Fibroblast of villous mesenchyme (primary cell): ENCODE data around the gene P2RY8. TPM values are rescaled to one million over a fixed set of nuclear protein-coding genes. Genes with fewer than 3 reads are reported as not detected.

Experiments
- DNase-seq: peaks from one replicate; pipeline ENCODE4 v3.0.0-alpha.2; 2010; ENCODE audit warnings: low read depth
- H3K4me3 ChIP-seq: 2 replicates; pipeline ENCODE4 v1.5.1; 2011; ENCODE audit warnings: low read depth, mild to moderate bottlenecking, low read length
- total RNA-seq: library from RNA; depleted of rRNA; stranded (reverse); fragments of >200 nt; gene quantifications from 2 replicates; pipeline ENCODE4 v1.2.3, GENCODE V29; 2012
- TF ChIP-seq, protein P1 (sequence below): IDR thresholded peaks from 2 replicates; pipeline ENCODE4 v1.5.1; 2012; ENCODE audit warnings: low read depth, mild to moderate bottlenecking, low read length; ENCODE audit not compliant: insufficient read depth

Gene P2RY8
- total RNA-seq, 1 donor: not detected

DNA sequence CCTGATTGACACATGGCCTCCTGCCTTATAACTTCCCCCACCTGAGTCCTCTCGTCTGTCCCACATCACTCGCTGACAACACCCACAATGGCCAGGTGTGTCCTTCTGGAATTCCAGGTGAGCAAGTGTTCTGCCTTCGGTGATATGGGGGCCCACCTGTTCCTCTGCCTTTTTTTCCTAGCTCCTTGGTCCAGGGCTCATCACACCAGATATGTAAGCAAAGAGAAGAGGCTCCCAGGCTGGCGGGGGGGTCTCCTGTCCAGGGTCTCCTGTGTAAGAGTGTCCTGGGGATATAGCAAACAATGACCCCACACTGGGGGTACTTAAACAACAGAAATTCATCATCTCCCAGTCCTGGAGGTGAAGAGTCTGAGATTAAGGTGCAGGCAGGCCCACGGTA lies 25.2 kb downstream of the P2RY8 start:
- H3K4me3 ChIP-seq: no peak overlapping the region
- TF ChIP-seq, protein P1, sequence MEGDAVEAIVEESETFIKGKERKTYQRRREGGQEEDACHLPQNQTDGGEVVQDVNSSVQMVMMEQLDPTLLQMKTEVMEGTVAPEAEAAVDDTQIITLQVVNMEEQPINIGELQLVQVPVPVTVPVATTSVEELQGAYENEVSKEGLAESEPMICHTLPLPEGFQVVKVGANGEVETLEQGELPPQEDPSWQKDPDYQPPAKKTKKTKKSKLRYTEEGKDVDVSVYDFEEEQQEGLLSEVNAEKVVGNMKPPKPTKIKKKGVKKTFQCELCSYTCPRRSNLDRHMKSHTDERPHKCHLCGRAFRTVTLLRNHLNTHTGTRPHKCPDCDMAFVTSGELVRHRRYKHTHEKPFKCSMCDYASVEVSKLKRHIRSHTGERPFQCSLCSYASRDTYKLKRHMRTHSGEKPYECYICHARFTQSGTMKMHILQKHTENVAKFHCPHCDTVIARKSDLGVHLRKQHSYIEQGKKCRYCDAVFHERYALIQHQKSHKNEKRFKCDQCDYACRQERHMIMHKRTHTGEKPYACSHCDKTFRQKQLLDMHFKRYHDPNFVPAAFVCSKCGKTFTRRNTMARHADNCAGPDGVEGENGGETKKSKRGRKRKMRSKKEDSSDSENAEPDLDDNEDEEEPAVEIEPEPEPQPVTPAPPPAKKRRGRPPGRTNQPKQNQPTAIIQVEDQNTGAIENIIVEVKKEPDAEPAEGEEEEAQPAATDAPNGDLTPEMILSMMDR: no peak
- no peak for DNase-seq

DNA sequence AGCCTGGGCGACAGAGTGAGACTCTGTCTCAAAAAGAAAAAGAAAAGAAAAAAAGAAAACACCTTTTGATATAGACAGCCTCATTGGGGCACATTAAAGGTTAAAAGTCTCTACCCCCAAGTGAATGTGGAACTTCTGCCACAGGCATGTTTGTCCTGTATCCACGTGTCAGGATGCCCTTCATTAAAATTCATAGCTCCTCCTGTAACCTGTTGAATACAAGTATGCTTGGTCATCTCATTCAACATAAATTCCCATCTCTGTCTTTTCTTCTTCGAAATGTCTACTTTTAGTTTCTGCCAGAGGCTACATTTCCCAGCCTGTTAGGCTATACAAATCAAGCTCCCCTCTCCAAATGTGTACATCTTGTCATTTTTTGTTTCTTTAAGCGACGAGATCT lies 25.8 kb downstream of the P2RY8 start:
- TF ChIP-seq, protein P1: no peak
- H3K4me3 ChIP-seq: no peak overlapping the region
- no peak for DNase-seq

DNA sequence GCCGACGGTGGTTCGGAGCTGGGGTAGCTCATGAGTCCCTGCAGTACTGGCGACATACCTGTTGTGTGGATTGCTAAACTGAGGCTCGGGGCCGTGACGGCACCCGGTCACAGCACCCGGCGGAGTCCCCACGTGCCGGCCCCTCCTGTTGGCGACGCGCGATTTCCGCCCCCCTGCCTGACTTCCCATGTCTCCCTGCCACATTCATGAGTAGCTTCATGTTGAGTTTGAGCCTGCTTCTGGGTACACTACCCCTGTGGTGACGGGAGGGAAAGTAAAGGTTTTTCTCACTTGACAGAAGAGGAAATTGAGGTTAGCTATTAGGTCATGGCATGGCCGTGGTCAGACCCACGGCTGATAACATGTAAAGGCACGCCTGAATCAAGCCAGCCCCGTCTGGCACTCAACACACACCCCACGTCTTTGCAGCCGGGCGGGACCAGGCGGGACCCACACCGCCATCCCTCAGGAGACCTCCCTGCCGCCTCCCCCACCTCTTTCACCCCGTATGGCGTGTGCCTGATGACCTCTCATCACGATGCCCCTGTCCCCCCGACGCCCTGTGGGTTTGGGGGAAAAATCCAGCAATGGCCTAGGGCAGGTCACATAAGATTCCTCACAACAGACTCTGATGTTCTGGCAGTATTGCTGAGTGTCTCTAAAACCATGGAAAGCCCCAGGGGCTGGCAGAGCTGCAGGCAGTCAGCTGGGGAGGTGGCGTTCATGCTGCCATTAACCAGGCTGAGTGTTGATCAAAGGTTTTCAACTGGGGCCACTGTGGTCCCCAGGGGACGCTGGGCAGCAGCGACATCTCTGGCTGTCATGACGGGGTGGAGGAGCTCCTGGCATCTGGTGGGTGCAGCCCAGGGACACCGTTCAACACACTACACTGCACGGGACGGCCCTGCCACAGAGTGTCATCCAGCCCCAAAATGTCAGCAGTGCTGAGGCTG lies 29.2 kb downstream of the P2RY8 start:
- H3K4me3 ChIP-seq: no peak overlapping the region
- no peak for DNase-seq
- TF ChIP-seq, protein P1: no peak

DNA sequence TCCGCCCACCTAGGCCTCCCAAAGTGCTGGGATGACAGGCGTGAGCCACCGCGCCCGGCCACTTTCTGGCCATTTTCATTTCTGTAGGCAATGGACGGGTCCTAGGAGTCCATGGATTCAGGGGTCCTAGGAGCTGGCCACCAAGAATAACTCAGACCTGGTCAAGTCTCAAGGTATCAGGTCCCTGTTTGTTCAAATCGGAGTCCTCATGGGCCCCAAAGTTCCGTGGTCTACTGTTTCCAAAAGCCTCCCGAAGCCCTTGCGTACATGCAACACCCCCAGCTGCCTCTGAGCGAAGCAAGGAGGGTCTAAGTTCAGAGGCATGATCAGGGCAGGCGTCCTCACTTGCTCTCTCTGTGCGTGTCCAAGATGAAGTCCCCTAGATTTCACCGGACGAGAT lies 30.1 kb downstream of the P2RY8 start:
- TF ChIP-seq, protein P1: no peak
- no peak overlapping the region for H3K4me3 ChIP-seq
- DNase-seq: no peak

DNA sequence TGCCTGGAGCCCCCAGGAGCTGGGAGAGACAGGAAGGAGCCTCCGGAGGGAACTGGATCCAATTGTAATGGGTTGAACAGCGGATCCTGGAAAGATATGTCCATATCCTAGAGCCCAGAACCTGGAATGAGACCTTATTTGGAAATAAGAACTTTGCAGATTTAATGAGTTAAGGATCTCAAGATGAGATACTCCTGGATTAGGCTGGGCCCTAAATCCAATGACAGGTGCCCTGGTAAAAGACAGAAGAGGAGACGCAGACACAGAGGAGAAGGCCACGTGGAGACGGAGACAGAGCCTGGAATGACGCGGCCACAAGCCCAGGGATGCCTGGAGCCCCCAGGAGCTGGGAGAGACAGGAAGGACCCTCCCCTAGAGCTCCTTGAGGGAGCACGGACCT lies 34.1 kb downstream of the P2RY8 start:
- no peak for DNase-seq
- no peak overlapping the region for H3K4me3 ChIP-seq
- TF ChIP-seq, protein P1: no peak

DNA sequence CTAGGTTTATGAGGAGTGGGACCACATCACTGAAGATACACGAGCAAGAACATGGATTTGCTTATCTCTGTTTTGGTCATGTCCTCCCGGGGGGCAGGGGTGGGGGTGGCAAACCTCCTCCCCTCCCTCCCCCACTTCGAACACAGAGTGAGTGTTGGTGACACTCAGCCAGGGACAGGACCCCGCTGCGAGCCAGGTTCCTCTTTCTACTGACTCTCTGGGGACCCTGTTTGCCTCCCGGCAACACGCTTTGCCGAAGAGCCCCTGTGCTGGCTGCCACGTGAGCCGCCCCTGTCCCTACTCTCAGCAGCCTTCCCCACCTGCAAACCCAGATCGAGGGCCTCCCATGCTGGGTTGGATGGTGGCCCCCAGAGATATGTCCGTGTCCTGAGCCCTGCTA lies 34.7 kb downstream of the P2RY8 start:
- TF ChIP-seq, protein P1: no peak
- no peak for DNase-seq
- no peak overlapping the region for H3K4me3 ChIP-seq
